Endometrial microvascular endothelial cells (primary cell): Measurements from ENCODE around the gene WNT10A. TPM values are rescaled to one million over a fixed set of nuclear protein-coding genes. Genes with fewer than 3 reads are reported as not detected.

ENCODE experiments used
- in situ Hi-C: cut with HindIII; loops from 2 replicates; pipeline ENCODE4 v1.10.0; 2017; ENCODE audit warnings: low sequenced_read_pairs, low pct_unique_long_range_greater_than_20kb; ENCODE audit errors: inconsistent ontology term
- total RNA-seq: library from RNA; depleted of rRNA; stranded (reverse); fragments of >200 nt; gene quantifications from one replicate; pipeline ENCODE4 v1.2.3, GENCODE V29; 2015; ENCODE audit errors: inconsistent ontology term

Gene WNT10A
- total RNA-seq, 1 donor from 2014 or later, result not detected

GRCh38 chr2:218856167-218856895, 24.3 kb upstream of the WNT10A start:
- in situ Hi-C loops, result no loop called here

DNA sequence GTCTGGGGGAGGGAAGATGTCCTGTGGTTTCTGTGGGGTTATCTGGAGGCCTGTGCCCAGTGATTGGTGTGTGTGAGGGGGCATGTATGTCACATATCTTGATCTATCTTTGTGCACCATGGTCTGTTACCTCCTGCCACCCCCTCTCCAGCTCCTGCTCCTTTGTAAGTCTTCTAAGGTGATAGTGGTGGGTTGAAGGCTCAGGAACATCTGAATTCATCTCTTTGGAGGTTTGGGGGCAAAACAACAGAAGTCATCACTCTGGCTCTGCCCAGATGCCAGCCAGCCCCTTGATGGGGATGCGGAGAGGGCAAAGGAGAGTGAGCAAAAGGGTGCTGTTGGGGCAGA, 23.8 kb upstream of the WNT10A start:
- in situ Hi-C loops, result no loop called here

DNA sequence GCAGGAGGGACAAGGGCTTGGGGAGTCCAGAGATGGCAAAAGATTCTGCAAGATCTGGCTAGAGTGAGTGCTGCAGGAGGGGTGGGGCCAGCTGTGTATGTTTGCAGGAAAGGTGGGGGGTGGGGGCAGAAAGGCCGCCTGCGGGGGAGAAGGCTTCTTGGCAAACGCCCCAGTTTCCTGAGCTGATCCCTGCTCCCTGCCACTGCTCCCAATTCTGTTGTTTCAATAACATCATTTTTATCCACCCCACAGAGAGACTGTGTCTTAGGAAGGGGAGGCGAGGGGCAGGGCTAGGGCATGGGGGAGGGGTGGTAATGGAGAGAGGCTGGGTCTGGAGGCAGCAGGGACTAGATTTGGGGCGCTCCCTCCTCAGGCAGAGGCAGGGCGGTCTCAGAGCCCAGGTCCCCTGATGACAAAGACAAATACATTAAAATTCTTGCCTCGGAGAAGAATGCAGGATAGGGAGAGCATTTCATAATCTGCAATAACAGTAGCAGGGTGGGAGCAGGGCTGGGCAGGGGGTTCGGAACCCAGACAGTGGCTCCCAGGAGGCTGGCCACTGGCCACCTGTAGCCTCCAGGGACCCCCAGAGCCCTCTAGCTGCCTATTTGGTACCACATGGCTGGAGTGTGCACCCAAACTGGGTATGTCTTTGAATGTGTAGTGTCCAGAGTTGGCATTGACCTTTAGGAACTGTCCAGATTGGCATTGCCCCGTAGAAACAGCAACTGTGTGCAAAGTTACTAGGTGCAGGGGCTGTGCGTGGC, 23.1 kb upstream of the WNT10A start:
- in situ Hi-C loops, result no loop called here

DNA sequence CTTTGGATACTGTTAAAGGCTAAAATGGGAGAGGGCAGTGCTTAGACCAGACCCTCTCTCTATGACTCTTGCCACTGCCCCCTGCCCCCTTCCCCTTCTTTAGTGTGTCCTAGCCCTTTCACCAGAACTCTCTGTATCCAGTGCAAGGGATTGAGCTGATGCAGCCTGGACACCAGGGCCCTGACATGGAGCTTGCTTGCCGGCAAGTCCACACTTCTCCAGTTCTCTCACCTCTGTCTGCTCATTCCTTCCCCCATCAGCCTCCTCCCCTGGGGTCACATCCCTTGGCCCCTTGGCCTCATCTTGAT, 22.6 kb upstream of the WNT10A start:
- in situ Hi-C loops, result no loop called here

- in situ Hi-C loops, result no loop called here
Measured at GRCh38 chr2:218858671-218859555, 21.7 kb upstream of the WNT10A start.

- in situ Hi-C loops, result no loop called here
Measured at GRCh38 chr2:218859556-218859987, 21.1 kb upstream of the WNT10A start, which contains the start of gene WNT6. Gene WNT6, plus strand, starts transcription at chr2:218859805. Its CDS starts 233 bp downstream, at chr2:218860038.

DNA sequence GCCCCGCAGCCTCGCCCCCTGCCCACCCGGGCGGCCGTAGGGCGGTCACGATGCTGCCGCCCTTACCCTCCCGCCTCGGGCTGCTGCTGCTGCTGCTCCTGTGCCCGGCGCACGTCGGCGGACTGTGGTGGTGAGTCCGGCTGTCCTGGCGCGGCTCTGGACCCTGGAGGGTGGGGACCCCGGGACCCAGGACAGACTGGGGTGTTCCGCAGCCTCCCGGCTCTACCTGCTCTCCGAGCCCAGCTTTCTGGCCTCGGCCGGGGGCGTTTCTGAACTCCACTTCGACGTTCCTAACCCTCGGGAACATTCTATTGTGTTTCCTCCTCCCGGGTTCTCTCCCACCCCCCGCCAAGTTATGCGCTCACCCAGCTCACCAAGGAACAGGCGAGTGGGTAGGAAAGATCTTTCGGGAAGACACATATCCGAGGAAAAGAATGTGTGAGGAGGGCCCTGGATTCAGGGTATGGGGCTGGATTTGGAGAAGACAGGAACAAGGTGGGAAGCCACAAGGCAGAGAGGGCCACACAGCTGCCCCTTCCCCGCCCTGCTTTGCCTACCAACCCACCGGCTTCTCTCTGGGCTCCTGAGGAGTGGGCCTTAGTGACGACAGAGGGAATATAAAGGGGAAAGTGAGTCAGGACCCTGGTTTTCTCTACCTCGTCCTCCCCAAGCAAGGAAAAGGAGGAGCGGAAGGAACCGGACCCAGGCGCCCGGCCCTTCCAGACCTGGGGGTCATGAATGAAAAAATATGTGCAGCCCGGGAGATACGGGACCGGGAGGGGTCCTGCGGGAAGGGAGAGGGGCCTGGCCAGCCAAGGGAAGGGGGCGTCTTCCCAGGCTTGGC, 20.4 kb upstream of the WNT10A start:
- in situ Hi-C loops, result no loop called here

GRCh38 chr2:218860950-218861381, 19.7 kb upstream of the WNT10A start:
- in situ Hi-C loops, result no loop called here

DNA sequence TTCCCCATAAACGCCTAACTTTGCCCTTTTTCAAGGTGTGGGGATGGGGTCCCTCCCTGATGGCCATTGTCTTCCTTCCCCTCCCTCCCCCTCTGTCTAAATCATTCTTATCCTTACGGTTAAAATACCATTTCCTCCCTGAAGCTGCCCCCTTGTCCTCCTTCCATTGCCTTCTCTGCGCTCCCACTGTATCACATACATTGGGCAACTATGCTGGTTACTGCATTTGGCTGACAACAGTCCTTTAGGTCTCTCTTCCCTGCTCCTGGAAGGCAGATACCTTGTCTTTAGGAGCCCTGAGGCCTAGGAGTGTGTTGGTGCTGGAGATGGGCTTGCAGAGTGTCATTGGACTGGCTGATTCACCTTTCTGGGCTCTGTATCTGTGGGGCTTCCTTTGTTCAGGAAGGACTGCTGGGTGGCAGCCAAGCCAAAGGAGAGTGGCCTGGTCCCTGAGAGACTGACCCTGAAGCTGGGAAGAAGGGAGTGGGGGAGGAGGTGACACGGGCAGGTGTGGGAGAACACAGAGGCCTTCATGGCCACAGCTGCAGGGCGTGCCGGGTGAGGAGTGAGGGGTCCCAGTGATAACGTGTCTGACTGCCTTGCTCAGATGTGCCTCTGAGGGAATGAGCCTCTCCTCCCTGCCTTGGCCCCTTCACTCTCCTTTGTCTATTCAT, 18.9 kb upstream of the WNT10A start:
- in situ Hi-C loops, result no loop called here

- in situ Hi-C loops, result no loop called here
Measured at GRCh38 chr2:218863021-218863520, 17.6 kb upstream of the WNT10A start.

DNA sequence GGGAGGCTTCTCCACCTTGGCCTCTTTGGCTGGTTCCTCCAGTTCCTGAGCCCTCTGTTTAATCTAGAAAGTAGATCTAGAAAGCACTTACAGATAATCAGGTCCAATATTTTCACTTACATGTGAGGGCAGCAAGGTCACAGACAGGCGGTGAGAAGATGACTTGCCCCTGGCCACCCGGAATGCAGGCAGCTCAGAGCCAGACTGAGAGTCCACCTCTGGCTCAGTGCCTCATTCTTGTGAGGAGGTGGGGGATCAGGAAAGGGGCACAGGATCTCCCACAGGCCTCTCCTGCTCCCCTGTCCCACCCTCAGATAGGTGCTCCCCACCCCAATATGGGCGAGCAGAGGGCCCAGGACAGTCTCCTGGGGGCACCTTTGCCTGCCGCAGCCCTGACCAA, 15.3 kb upstream of the WNT10A start:
- in situ Hi-C loops, result no loop called here

- in situ Hi-C loops, result no loop called here
Measured at GRCh38 chr2:218865999-218866398, 14.7 kb upstream of the WNT10A start.

DNA sequence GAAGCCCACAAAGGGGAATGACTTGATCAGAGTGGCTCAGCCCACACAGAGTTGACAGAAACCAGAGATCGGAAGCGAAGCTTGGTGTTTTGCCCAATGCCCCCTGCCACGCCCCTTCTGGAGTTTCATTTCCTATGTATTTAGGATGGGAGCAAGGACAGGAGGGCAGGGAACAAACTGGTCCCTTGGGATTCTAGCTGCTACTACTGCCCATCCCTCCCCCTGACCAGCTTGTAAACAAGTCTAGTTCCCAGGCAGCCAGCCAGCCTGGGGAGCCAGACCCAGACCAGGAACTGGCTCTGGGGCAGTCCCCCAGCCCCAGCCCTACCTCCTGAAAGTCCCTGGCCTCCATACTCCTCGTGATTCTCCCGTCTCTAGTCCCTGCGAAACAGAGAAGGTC, 12.8 kb upstream of the WNT10A start:
- in situ Hi-C loops, result no loop called here

GRCh38 chr2:218869064-218869463, 11.6 kb upstream of the WNT10A start:
- in situ Hi-C loops, result no loop called here

GRCh38 chr2:218870984-218871344, 9.7 kb upstream of the WNT10A start:
- in situ Hi-C loops, result no loop called here

GRCh38 chr2:218871345-218872302, 9.0 kb upstream of the WNT10A start:
- in situ Hi-C loops, result no loop called here
